ENCODE measurements around the gene WFDC11. TPM values are rescaled to one million over a fixed set of nuclear protein-coding genes. Genes with fewer than 3 reads are reported as not detected.

Gene WFDC11
- polyA plus RNA-seq, 1 donor (not counting 4 experiments of a cell fraction or from before 2014, with no cell fraction given) = not detected

- Histone ChIP-seq H3K9ac (ENCODE audit: control insufficient read depth, extremely low read depth, insufficient read depth, low read length) (no peak within 1 kb of the TSS), H3K4me3 (ENCODE audit: control insufficient read depth in 2 of 3, extremely low read depth in 1 of 3, insufficient read depth in 2 of 3, low read depth in 1 of 3, low read length in 3 of 3) (no peak within 1 kb of the TSS), H3K36me3 (ENCODE audit: control insufficient read depth in 2 of 2, extremely low read depth in 1 of 2, insufficient read depth in 2 of 2, low read length in 2 of 2) (no peaks in the 10 kb centered on the region), H3K27ac (ENCODE audit: control insufficient read depth, insufficient read depth, low read length) (no peak within 1 kb of the TSS), H4K20me1 (ENCODE audit: control insufficient read depth, extremely low read depth, insufficient read depth, low read length) (no peaks in the 10 kb centered on the region), H3K79me2 (ENCODE audit: control insufficient read depth, insufficient read depth, low read length) (no peaks in the 10 kb centered on the region), H2AFZ (ENCODE audit: control insufficient read depth, low read length) (no peak within 1 kb of the TSS), H3K9me1 (ENCODE audit: control insufficient read depth, extremely low read depth, insufficient read depth, low read length) (no peaks in the 10 kb centered on the region), H3K9me3 (ENCODE audit: control insufficient read depth, low read depth, low read length) (no peaks in the 10 kb centered on the region), H3K4me2 (ENCODE audit: control insufficient read depth, extremely low read depth, insufficient read depth, low read depth, low read length) (no peak within 1 kb of the TSS), H3K27me3 (ENCODE audit: control insufficient read depth, extremely low read depth, insufficient read depth, low read length) (peaks cover 3% of the 10 kb centered on the region), H3K4me1 (ENCODE audit: control insufficient read depth, extremely low read depth, insufficient read depth, low read length) (no peaks in the 10 kb centered on the region)
- dilution Hi-C loops (cut with MboI; ENCODE audit: extremely low pct_ligation_motif_present, low sequenced_read_pairs) = no loop called here
- TF ChIP-seq EZH2 (IDR thresholded peaks at IDR 0.05; ENCODE audit: low read length) = no peak
- TF ChIP-seq CTCF (optimal IDR thresholded peaks at IDR 0.05 in 1 of 3, IDR thresholded peaks at IDR 0.05 in 1 of 3, conservative IDR thresholded peaks at IDR 0.05 in 1 of 3; ENCODE audit: extremely low read depth in 1 of 3, insufficient read depth in 2 of 3, low read length in 3 of 3) = no peak
- FAIRE-seq (no peak), DNase-seq (ENCODE audit: low read depth, low spot score) (no peak)
Measured at GRCh38 chr20:45704969-45705637, 35.1 kb upstream of the WFDC11 start, which contains the start of gene WFDC10B. Gene WFDC10B (minus strand): TSS chr20:45705019. CDS start chr20:45685992, 19,027 bp downstream.

- TF ChIP-seq CTCF (optimal IDR thresholded peaks at IDR 0.05 in 1 of 3, IDR thresholded peaks at IDR 0.05 in 1 of 3, conservative IDR thresholded peaks at IDR 0.05 in 1 of 3; ENCODE audit: extremely low read depth in 1 of 3, insufficient read depth in 2 of 3, low read length in 3 of 3) (no peak), EZH2 (IDR thresholded peaks at IDR 0.05; ENCODE audit: low read length) (no peak)
- no peak within 1 kb of the TSS for H3K9ac ChIP-seq (ENCODE audit: control insufficient read depth, extremely low read depth, insufficient read depth, low read length)
- no peaks in the 10 kb centered on the region for H3K79me2 ChIP-seq (ENCODE audit: control insufficient read depth, insufficient read depth, low read length)
- no peak within 1 kb of the TSS for H2AFZ ChIP-seq (ENCODE audit: control insufficient read depth, low read length)
- no peak within 1 kb of the TSS for H3K27ac ChIP-seq (ENCODE audit: control insufficient read depth, insufficient read depth, low read length)
- no peaks in the 10 kb centered on the region for H3K4me1 ChIP-seq (ENCODE audit: control insufficient read depth, extremely low read depth, insufficient read depth, low read length)
- no peak within 1 kb of the TSS for H3K4me3 ChIP-seq (ENCODE audit: control insufficient read depth in 2 of 3, extremely low read depth in 1 of 3, insufficient read depth in 2 of 3, low read depth in 1 of 3, low read length in 3 of 3)
- no peaks in the 10 kb centered on the region for H3K27me3 ChIP-seq (ENCODE audit: control insufficient read depth, extremely low read depth, insufficient read depth, low read length)
- no peak within 1 kb of the TSS for H3K4me2 ChIP-seq (ENCODE audit: control insufficient read depth, extremely low read depth, insufficient read depth, low read depth, low read length)
- H3K9me3 ChIP-seq (ENCODE audit: control insufficient read depth, low read depth, low read length) = no peaks in the 10 kb centered on the region
- DNase-seq (ENCODE audit: low read depth, low spot score) = no peak
- H3K36me3 ChIP-seq (ENCODE audit: control insufficient read depth in 2 of 2, extremely low read depth in 1 of 2, insufficient read depth in 2 of 2, low read length in 2 of 2) = no peaks in the 10 kb centered on the region
- dilution Hi-C loops (cut with MboI; ENCODE audit: extremely low pct_ligation_motif_present, low sequenced_read_pairs) = no loop called here
- FAIRE-seq = no peak
- no peaks in the 10 kb centered on the region for H3K9me1 ChIP-seq (ENCODE audit: control insufficient read depth, extremely low read depth, insufficient read depth, low read length)
- H4K20me1 ChIP-seq (ENCODE audit: control insufficient read depth, extremely low read depth, insufficient read depth, low read length) = no peaks in the 10 kb centered on the region
Measured at GRCh38 chr20:45701873-45702272, 31.8 kb upstream of the WFDC11 start, which contains the start of gene WFDC13. Gene WFDC13 (plus strand): TSS chr20:45702038. CDS start chr20:45702124, 86 bp downstream.
